K562 (cell line): Measurements from ENCODE around the gene RTF1. TPM values are rescaled to one million over a fixed set of nuclear protein-coding genes. Genes with fewer than 3 reads are reported as not detected.
A peak's percentile ranks its signal among the peaks of the same experiment; 100 is the strongest.

Experiments
- ATAC-seq: fragments of 200-7000 bp; cut with Tn5 transposase; 3 replicates; pipeline ENCODE4 v1.9.1; 2020; ENCODE audit warnings: moderate library complexity
- BruUV-seq: library from RNA; stranded (reverse); fragments of 400-500 nt; replicated peaks from 2 replicates; lab custom pipeline; 2021; lab: Mats Ljungman, UMichigan
- CTCF ChIA-PET: fragments of 300-600 bp; formaldehyde crosslinking; extraction: SDS; loops from one replicate; lab custom pipeline; 2021; ENCODE audit warnings: low intra/inter-chr PET ratio; lab: Yijun Ruan, JAX
- POLR2A ChIA-PET: fragments of 300-600, 350-650 bp; sonication (Branson Sonifier 250); formaldehyde crosslinking; extraction: SDS; loops from one replicate; lab custom pipeline; 2021; ENCODE audit warnings: antibody characterized with exemption, inconsistent platforms; lab: Yijun Ruan, JAX
- DNase-seq, 4 experiments: peaks; one replicate each; pipeline versions ENCODE4 v3.0.0 to v3.0.0-alpha.2; 2011 to 2018; ENCODE audit warnings: low spot score in 3 of 4, mixed read lengths in 3 of 4; ENCODE audit errors: extremely low read depth in 1 of 4
- FAIRE-seq: peaks from 2 replicates; lab custom pipeline; 2011; peaks lifted over from hg19 to GRCh38; lab: Jason Lieb, UNC
- H2AFZ ChIP-seq: 2 replicates; pipeline ENCODE4 v1.6.0; 2011; ENCODE audit warnings: low read depth, low read length, control low read depth, inconsistent platforms
- H3K27ac ChIP-seq: fragments of 200-600 bp; 3 replicates; pipeline ENCODE4 v1.8.0; 2011; ENCODE audit warnings: low read depth, mild to moderate bottlenecking, control low read depth, inconsistent platforms, low read length, moderate library complexity, mixed read lengths; ENCODE audit errors: extremely low read depth
- H3K27me3 ChIP-seq, 2 experiments: fragments of 300-600 bp in 1 of 2; 2 replicates in 1 of 2; 3 replicates in 1 of 2; pipeline versions ENCODE4 v1.6.0 to v1.8.0; 2011; ENCODE audit warnings: inconsistent platforms in 2 of 2, low read length in 2 of 2, mild to moderate bottlenecking in 1 of 2, mixed read lengths in 1 of 2, moderate library complexity in 1 of 2; ENCODE audit not compliant: control insufficient read depth in 2 of 2, insufficient read depth in 2 of 2
- H3K36me3 ChIP-seq: fragments of 300-600 bp; 3 replicates; pipeline ENCODE4 v1.8.0; 2011; ENCODE audit warnings: mild to moderate bottlenecking, low read length, inconsistent platforms; ENCODE audit not compliant: control insufficient read depth, insufficient read depth
- H3K4me1 ChIP-seq, 2 experiments: fragments of 200-600 bp in 1 of 2; replicated peaks in 1 of 2; 2 replicates in 1 of 2; 3 replicates in 1 of 2; pipeline versions ENCODE4 v1.5.1 to v1.8.0; 2011; ENCODE audit warnings: inconsistent platforms in 2 of 2, low read length in 2 of 2, mild to moderate bottlenecking in 1 of 2, mixed read lengths in 1 of 2, moderate library complexity in 1 of 2; ENCODE audit not compliant: control insufficient read depth in 2 of 2, insufficient read depth in 2 of 2
- H3K4me2 ChIP-seq: 2 replicates; pipeline ENCODE4 v1.6.1; 2011; ENCODE audit warnings: low read length, control low read depth, inconsistent platforms, mixed read lengths; ENCODE audit not compliant: insufficient read depth
- H3K4me3 ChIP-seq: fragments of 200-600 bp; sonication (generic), shearing (Covaris generic); 2 replicates; pipeline ENCODE4 v1.5.1; 2016; ENCODE audit warnings: control low read depth, inconsistent platforms
- H3K79me2 ChIP-seq: fragments of 200-600 bp; 3 replicates; pipeline ENCODE4 v1.8.0; 2011; ENCODE audit warnings: low read length, inconsistent platforms; ENCODE audit not compliant: control insufficient read depth, insufficient read depth
- H3K9ac ChIP-seq, 2 experiments: 2 replicates each; pipeline versions ENCODE4 v1.6.0 to v1.6.1; 2011; ENCODE audit warnings: low read depth in 2 of 2, low read length in 2 of 2, control low read depth in 1 of 2, inconsistent platforms in 1 of 2, mild to moderate bottlenecking in 1 of 2, mixed read lengths in 1 of 2; ENCODE audit not compliant: insufficient read depth in 1 of 2
- H3K9me1 ChIP-seq: one replicate; pipeline ENCODE4 v1.6.0; 2011; ENCODE audit warnings: inconsistent platforms, mild to moderate bottlenecking, low read length, moderate library complexity; ENCODE audit not compliant: control insufficient read depth, insufficient read depth
- H3K9me3 ChIP-seq: replicated peaks from 2 replicates; pipeline ENCODE4 v1.5.1; 2011; ENCODE audit warnings: low read depth, low read length, inconsistent platforms; ENCODE audit not compliant: control insufficient read depth, insufficient read depth
- H4K20me1 ChIP-seq: replicated peaks from 2 replicates; pipeline ENCODE4 v1.6.1; 2011; ENCODE audit warnings: low read length, inconsistent platforms, mixed read lengths; ENCODE audit not compliant: control insufficient read depth, insufficient read depth
- ELF4 ChIP-seq: fragments of 450-650 bp; formaldehyde crosslinking; IDR thresholded peaks from 2 replicates; pipeline ENCODE4 v1.4.0; 2022; ENCODE audit warnings: missing genetic modification characterization
- HIVEP1 ChIP-seq: fragments of 250-450 bp; sonication (Bioruptor Pico); IDR thresholded peaks from 2 replicates; pipeline ENCODE4 v1.4.0; 2020; ENCODE audit warnings: mild to moderate bottlenecking
- HLTF ChIP-seq: fragments of 450-650 bp; IDR thresholded peaks from 2 replicates; pipeline ENCODE4 v1.6.1; 2016
- IRF2 ChIP-seq: sonication (generic); formaldehyde crosslinking; IDR thresholded peaks from 2 replicates; pipeline ENCODE4 v1.8.1; 2022; ENCODE audit warnings: mild to moderate bottlenecking, missing genetic modification reagents
- LARP7 ChIP-seq: fragments of 450-650 bp; IDR thresholded peaks from 2 replicates; pipeline ENCODE4 v1.6.1; 2016
- MYC ChIP-seq, 2 experiments: fragments of 250-450 bp in 1 of 2; sonication (Bioruptor Pico) in 1 of 2; IDR thresholded peaks; 2 replicates each; pipeline versions ENCODE4 v1.5.1 to v1.6.1; 2012 to 2021; ENCODE audit warnings: low read depth in 2 of 2, borderline replicate concordance in 1 of 2, improper control_type of control experiment in 1 of 2, low read length in 1 of 2, mild to moderate bottlenecking in 1 of 2, moderate library complexity in 1 of 2
- NFIC ChIP-seq: fragments of 450-650 bp; IDR thresholded peaks from 2 replicates; pipeline ENCODE4 v1.6.1; 2017; ENCODE audit warnings: mild to moderate bottlenecking, inconsistent platforms
- OTX1 ChIP-seq: fragments of 450-650 bp; formaldehyde crosslinking; IDR thresholded peaks from 2 replicates; pipeline ENCODE4 v1.4.0; 2022; ENCODE audit warnings: mild to moderate bottlenecking
- STAT5A ChIP-seq: IDR thresholded peaks from 2 replicates; pipeline ENCODE4 v1.6.1; 2012; ENCODE audit warnings: low read length, inconsistent platforms, borderline replicate concordance
- SUPT5H ChIP-seq: fragments of 450-650 bp; IDR thresholded peaks from 2 replicates; pipeline ENCODE4 v1.6.1; 2016
- TRIM24 ChIP-seq, 2 experiments: fragments of 450-650 bp; IDR thresholded peaks; 2 replicates each; pipeline ENCODE4 v1.6.1; 2016
- VEZF1 ChIP-seq: fragments of 200-800 bp; sonication (Bioruptor generic); IDR thresholded peaks from 2 replicates; pipeline ENCODE4 v1.6.1; 2017; ENCODE audit warnings: missing genetic modification characterization, missing compliant biosample characterization
- WGBS: fragments of 100-300 bp; shearing (Covaris generic); methylation state at CpG from one replicate; pipeline ENCODE4 v1.1.6; 2016; ENCODE audit warnings: low coverage, mixed read lengths; ENCODE audit not compliant: insufficient coverage; ENCODE audit errors: missing lambda C conversion rate; 5-methylcytosine and 5-hydroxymethylcytosine counted together
- in situ Hi-C: fragments of 300-500 bp; cut with MboI; formaldehyde crosslinking; loops from 4 replicates; pipeline ENCODE4 v1.15.0; 2018; ENCODE audit warnings: inconsistent platforms, mixed read lengths
- intact Hi-C: fragments of 100-400 bp; cut with micrococcal nuclease; formaldehyde crosslinking; loops from 2 replicates; pipeline ENCODE4 v1.14.2; 2022
- polyA plus RNA-seq, 8 experiments: library from polyadenylated mRNA; depleted of rRNA in 4 of 8; stranded (reverse) in 5 of 8; unstranded in 3 of 8; fragments of >200 nt; fragmentation: Nextera tagmentation in 2 of 8; fragmentation: Illumina TruSeq in 1 of 8; extraction: Ambion mirVana in 2 of 8; extraction: Trizol in 1 of 8; gene quantifications; 2 replicates each; pipeline versions ENCODE4 v1.2.1 to v1.2.3, GENCODE V29; 2011 to 2014; ENCODE audit warnings: inconsistent platforms in 1 of 8, missing spikeins in 1 of 8
- total RNA-seq, 7 experiments: library from RNA; depleted of rRNA in 6 of 7; stranded (reverse); fragments of >200 nt in 6 of 7; fragmentation: Illumina TruSeq in 2 of 7; extraction: Trizol in 2 of 7; gene quantifications; 2 replicates each; pipeline versions ENCODE4 v1.2.1 to v1.2.3, GENCODE V29; 2011 to 2021; ENCODE audit warnings: low replicate concordance in 1 of 7
- TF ChIP-seq, protein P1 (sequence below): fragments of 450-650 bp; formaldehyde crosslinking; IDR thresholded peaks from 2 replicates; pipeline ENCODE4 v1.4.0; 2022; ENCODE audit warnings: missing genetic modification characterization

Gene RTF1
- total and polyA plus RNA-seq, 9 of the 15 experiments (the other 6 are each of a cell fraction or from before 2014, with no cell fraction given), result 7.6 to 69.5 (median 31.5) TPM

DNA sequence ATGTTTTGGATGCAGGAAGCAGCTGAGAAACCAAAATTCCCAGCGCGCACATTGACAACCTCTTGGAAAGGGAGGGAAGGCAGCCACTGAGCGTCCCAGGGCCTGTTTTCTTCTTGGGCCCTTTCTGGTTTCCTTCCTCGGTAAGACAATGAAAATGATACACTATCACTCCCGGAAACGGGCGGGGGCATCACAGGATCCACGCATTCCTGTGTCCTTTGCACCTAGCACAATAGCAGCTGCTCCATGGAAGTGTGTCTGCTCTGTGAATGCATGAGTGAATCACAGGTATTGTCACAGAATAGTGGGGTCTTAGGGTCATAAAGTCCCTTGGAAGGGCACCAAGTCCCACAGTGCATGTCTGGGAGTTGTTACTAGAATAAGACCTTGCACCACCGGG, 70.5 kb downstream of the RTF1 start:
- no peak for DNase-seq
- Histone ChIP-seq H3K79me2 (no peaks in the 10 kb centered on the region), H3K4me3 (no peak overlapping the region), H2AFZ (no peak overlapping the region), H3K27ac (no peak overlapping the region; the same call in 2 of the 3 replicates), H3K27me3 (no peaks in the 10 kb centered on the region), H3K4me1 (peaks cover 4 to 12% of the 10 kb centered on the region in 2 experiments), H3K9ac (no peak overlapping the region), H3K36me3 (peaks cover 8% of the 10 kb centered on the region; the same call in 2 of the 3 replicates), H3K9me3 (no peaks in the 10 kb centered on the region), H4K20me1 (no peaks in the 10 kb centered on the region), H3K4me2 (no peak overlapping the region), H3K9me1 (no peaks in the 10 kb centered on the region)
- no TSS peak for BruUV-seq
- ChIA-PET POLR2A (interaction anchor here (1.3 kb wide), 1 partner anchor 12 kb away, joined by 3 read pairs; no protein-coding TSS in a partner anchor), CTCF (no interaction called here)
- in situ Hi-C loops (no loop called here), intact Hi-C loops (no loop called here)
- TF ChIP-seq HIVEP1 (CRISPR knock-in tag) (no peak), MYC (IDR thresholded peaks at IDR 0.05; ENCODE audit: low read depth, low read length) (no peak), MYC (CRISPR knock-in tag; IDR thresholded peaks at IDR 0.05; ENCODE audit: borderline replicate concordance, low read depth) (no peak), NFIC (no peak)
- no peak for ATAC-seq
- no peak for FAIRE-seq
- 69% methylated on average over 8 of the region's 9 CpGs for WGBS

- peaks cover 8 to 15% of the 10 kb centered on the region in 2 experiments for H3K4me1 ChIP-seq
- no peak overlapping the region; the same call in 2 of the 3 replicates for H3K27ac ChIP-seq
- ATAC-seq (no peak), FAIRE-seq (no peak), DNase-seq (no peak)
- in situ Hi-C loops (no loop called here), intact Hi-C loops (no loop called here)
- H4K20me1 ChIP-seq, result no peaks in the 10 kb centered on the region
- H3K36me3 ChIP-seq, result peaks cover 5% of the 10 kb centered on the region; the same call in 2 of the 3 replicates
- H2AFZ ChIP-seq, result no peak overlapping the region
- no peak overlapping the region for H3K9ac ChIP-seq
- no peak overlapping the region for H3K4me2 ChIP-seq
- H3K27me3 ChIP-seq, result no peaks in the 10 kb centered on the region
- H3K79me2 ChIP-seq, result no peaks in the 10 kb centered on the region
- H3K9me3 ChIP-seq, result no peaks in the 10 kb centered on the region
- ChIA-PET CTCF (no interaction called here), POLR2A (no interaction called here)
- WGBS, result 72% methylated on average over 2 of the region's 2 CpGs
- H3K9me1 ChIP-seq, result no peaks in the 10 kb centered on the region
- no TSS peak for BruUV-seq
- H3K4me3 ChIP-seq, result no peak overlapping the region
- 0 out of 4 replicates have a peak, but pooled peaks of 1 of the 2 experiments have one; percentile 18 for TF ChIP-seq TRIM24 (IDR thresholded peaks at IDR 0.05)
- TF ChIP-seq VEZF1 (CRISPR knock-in tag), result no peak
- TF ChIP-seq SUPT5H, result peak; percentile 35; the same call in 1 of the 2 replicates
- TF ChIP-seq STAT5A, result no peak
- peak; percentile 40; the same call in 1 of the 2 replicates for TF ChIP-seq IRF2
- peak; percentile 75; the same call in 1 of the 2 replicates for TF ChIP-seq ELF4 (CRISPR knock-in tag)
- TF ChIP-seq HLTF, result 0 out of 2 replicates have a peak, but pooled peaks have one; percentile 58
- TF ChIP-seq OTX1 (CRISPR knock-in tag), result peak; percentile 71; the same call in 1 of the 2 replicates
- TF ChIP-seq, protein P1, sequence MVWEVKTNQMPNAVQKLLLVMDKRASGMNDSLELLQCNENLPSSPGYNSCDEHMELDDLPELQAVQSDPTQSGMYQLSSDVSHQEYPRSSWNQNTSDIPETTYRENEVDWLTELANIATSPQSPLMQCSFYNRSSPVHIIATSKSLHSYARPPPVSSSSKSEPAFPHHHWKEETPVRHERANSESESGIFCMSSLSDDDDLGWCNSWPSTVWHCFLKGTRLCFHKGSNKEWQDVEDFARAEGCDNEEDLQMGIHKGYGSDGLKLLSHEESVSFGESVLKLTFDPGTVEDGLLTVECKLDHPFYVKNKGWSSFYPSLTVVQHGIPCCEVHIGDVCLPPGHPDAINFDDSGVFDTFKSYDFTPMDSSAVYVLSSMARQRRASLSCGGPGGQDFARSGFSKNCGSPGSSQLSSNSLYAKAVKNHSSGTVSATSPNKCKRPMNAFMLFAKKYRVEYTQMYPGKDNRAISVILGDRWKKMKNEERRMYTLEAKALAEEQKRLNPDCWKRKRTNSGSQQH, result peak; percentile 85; the same call in 1 of the 2 replicates
- 0 out of 2 replicates have a peak, but pooled peaks have one; percentile 28 for TF ChIP-seq LARP7
Observed at GRCh38 chr15:41487802-41488201, 70.9 kb downstream of the RTF1 start.
